GM12875 (cell line): Measurements from ENCODE around the gene PALLD.
"Not testable (repeated sequence)": the region's sequence is repeated elsewhere in the genome, so short reads cannot be mapped to it uniquely, and the experiment has no call there.

Experiments
- H3K4me3 ChIP-seq: one replicate; pipeline ENCODE4 v1.5.1; 2011; ENCODE audit warnings: low read depth, low read length, control low read depth
- TF ChIP-seq, protein P1 (sequence below): IDR thresholded peaks from 2 replicates; pipeline ENCODE4 v1.5.1; 2011; ENCODE audit warnings: low read depth, mild to moderate bottlenecking, control low read depth, inconsistent platforms, low read length, moderate library complexity, borderline replicate concordance; ENCODE audit not compliant: insufficient read depth

Gene PALLD

DNA sequence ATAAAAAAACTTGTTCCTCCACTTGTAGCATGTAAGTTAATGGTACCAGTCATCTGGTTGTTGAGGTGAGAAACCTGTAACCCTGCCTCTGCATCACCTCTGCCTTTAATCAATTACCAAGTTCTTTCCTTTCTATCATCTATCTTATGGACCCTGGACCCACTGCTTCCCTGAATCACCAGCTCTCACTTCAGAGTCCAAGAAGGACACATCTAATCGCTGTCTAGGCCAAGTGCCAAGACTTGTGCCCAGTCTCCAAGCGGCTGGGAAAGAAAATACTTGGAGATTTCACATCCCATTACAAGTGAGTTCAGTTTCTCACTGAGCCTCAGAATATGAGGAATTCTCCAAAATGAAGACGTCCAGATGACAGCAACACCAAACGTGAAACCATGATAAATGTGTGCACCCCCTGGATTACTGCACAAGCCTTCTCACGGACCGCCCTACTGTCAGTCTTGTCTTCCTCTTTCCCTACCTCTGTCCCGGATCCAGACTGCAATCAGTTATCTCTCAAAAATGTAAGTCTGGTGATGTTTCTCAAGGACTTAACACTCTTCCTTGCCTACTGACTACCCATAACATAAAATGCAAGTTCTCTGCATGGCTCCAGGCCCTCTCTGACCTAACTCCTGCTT, 10.4 kb downstream of the PALLD start:
- TF ChIP-seq, protein P1, sequence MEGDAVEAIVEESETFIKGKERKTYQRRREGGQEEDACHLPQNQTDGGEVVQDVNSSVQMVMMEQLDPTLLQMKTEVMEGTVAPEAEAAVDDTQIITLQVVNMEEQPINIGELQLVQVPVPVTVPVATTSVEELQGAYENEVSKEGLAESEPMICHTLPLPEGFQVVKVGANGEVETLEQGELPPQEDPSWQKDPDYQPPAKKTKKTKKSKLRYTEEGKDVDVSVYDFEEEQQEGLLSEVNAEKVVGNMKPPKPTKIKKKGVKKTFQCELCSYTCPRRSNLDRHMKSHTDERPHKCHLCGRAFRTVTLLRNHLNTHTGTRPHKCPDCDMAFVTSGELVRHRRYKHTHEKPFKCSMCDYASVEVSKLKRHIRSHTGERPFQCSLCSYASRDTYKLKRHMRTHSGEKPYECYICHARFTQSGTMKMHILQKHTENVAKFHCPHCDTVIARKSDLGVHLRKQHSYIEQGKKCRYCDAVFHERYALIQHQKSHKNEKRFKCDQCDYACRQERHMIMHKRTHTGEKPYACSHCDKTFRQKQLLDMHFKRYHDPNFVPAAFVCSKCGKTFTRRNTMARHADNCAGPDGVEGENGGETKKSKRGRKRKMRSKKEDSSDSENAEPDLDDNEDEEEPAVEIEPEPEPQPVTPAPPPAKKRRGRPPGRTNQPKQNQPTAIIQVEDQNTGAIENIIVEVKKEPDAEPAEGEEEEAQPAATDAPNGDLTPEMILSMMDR: no peak
- H3K4me3 ChIP-seq: no peak overlapping the region

DNA sequence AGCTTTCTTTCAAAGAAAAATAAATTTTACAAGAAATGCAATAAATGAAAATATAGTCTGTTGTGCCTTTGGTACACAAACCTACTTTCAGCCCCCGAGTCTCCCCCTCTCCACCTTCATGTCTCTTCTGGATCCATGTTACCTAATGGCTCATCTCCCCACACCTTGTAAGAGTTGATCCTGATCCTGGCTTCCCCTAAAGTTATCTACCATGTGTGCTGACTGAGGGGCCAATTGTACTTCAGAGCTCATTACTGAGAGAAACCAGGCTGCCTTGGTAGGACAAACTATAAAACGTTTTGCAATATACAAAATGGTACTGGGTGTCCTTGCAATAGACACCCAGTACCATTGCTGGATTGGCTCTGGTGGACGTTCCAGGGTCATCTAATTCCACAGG, 11.8 kb downstream of the PALLD start:
- no peak overlapping the region for H3K4me3 ChIP-seq
- TF ChIP-seq, protein P1: no peak

DNA sequence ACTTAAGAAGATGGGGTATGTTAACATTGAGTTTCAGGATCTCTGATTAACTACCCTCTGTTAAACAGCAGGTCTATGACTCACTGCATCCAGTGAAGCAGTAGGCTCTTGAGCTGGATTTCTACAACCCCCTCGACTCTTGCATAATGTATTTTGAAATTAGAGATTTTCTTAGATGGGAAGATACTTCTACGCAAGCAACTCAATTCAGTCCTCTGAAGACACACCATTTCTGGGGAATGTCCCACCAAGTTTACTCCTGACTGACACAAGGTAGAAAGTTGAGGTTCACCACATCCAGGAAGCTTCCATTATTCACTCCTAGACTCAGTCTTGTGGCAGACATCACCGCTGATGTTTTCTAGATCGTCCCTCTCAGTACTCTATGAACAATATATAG, 12.9 kb downstream of the PALLD start:
- H3K4me3 ChIP-seq: no peak overlapping the region
- TF ChIP-seq, protein P1: no peak

DNA sequence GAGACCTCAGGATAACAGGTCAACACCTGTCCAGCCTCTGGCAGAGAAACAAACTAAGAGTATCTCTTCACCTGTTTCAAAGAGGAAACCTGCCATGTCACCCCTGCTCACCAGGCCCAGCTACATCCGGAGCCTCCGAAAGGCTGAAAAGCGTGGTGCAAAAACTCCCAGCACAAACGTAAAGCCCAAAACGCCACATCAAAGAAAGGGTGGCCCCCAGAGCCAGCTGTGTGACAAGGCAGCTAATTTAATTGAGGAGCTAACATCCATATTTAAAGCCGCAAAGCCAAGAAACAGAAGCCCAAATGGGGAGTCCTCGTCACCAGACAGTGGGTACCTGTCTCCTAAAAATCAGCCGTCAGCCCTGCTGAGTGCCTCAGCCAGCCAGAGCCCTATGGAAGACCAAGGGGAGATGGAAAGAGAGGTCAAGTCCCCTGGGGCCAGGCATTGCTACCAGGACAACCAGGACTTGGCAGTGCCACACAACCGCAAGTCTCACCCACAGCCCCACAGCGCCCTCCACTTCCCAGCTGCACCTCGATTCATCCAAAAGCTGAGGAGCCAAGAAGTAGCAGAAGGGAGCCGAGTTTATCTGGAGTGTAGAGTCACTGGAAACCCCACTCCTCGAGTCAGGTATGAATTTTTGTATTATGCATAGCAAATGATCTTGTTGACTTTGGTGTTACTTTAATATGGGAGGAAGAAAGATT, 15.1 kb downstream of the PALLD start:
- no peak overlapping the region for H3K4me3 ChIP-seq

DNA sequence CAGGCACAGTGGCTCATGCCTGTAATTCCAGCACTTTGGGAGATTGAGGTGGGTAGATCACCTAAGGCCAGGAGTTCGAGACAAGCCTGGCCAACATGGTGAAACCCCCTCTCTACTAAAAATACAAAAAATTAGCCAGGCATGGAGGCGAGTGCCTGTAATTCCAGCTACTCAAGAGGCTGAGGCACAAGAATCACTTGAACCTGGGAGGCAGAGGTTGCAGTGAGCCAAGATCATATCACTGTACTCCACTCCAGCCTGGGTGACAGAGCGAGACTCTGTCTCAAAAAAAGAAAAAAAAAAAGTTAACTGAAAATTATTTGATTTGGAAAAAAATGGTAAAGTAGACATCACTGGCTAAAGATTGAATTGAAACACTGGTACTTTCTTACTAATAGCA, 17.0 kb downstream of the PALLD start:
- H3K4me3 ChIP-seq: not testable (repeated sequence)

More for the DNA sequence above, 15.1 kb downstream of the PALLD start:
- TF ChIP-seq, protein P1: no peak

DNA sequence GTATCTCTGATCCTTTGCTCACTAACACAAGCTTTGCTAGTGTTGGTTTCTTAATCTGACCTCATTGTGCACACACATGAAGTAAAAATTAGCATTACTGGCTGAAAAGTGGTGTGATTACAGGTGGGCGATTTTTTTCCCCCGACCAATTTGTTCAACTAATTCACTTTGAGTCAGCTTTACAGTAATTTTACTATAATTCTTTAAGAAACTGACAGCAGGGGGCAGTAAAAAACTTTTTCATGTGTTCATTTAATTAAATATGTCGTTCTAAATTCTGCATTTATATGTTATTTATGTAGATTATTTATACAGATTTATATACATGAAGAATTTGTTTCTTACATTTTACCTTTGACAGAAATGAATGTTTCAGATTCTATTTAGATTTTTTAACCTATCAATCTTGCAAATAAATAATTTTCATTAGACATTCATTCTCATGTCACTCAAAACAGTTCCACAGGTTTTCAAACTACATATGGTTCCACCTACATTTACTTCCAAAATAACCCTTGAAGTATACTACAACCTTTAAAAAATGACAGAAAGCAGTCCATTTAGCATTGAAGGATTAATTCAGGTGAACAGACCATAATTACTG, 17.5 kb downstream of the PALLD start:
- TF ChIP-seq, protein P1: no peak
- no peak overlapping the region for H3K4me3 ChIP-seq

DNA sequence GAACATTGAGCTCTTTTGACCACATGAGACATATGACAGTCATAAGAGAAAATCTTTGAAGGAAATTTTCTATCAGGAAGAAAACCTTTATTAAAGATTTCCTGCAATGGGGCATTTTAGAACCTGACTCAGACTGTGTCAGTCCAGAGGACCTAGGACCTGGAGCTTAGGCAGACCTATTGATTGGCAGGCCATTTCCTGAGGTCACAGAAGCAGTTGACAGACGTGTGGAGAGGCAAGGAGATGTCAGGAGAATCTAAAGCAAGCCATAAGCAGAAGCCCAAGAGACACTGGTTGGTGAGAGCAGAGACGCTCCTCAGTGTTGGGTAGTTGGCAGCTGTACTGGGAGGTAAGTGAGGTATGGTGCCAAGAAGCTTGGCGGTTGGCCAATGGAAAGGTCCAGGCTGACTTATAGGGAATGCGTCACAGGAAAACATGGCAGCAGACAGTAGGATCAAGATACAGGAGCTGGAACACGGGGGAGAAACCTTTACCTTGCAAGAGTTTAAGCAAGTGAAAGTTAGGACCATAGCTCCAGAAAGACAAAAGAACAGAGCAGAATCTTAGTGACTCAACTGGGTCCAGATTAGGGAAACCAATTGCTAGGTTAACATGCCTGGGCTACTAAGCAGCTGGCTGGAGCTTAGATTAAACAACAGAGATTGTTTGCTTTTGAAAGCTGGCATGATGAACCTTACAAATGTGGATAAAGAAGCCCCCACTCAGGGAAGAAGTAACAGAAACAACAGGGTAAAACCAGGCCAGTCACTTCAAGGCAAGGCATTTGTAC, 18.6 kb downstream of the PALLD start:
- H3K4me3 ChIP-seq: no peak overlapping the region
- TF ChIP-seq, protein P1: no peak
